Measurements from ENCODE around the gene PID1.
"Not testable (repeated sequence)": the region's sequence is repeated elsewhere in the genome, so short reads cannot be mapped to it uniquely, and the experiment has no call there.

The PID1 gene

GRCh38 chr2:229193281-229193680 lies 77.8 kb downstream of the PID1 start:
- H3K4me3 ChIP-seq (ENCODE audit: extremely low read depth, insufficient read depth, low read length, poor library complexity, severe bottlenecking) = no peak overlapping the region
- no peaks in the 10 kb centered on the region for H3K36me3 ChIP-seq (ENCODE audit: control insufficient read depth, insufficient read depth, low read length)
- H3K27ac ChIP-seq (ENCODE audit: low read depth, low read length, severe bottlenecking) = no peak overlapping the region
- no peaks in the 10 kb centered on the region for H3K9me3 ChIP-seq (ENCODE audit: control insufficient read depth, low read length)
- no peaks in the 10 kb centered on the region for H3K4me1 ChIP-seq (ENCODE audit: control insufficient read depth, insufficient read depth, low read length, poor library complexity, severe bottlenecking)
- 100% methylated on average over 1 of the region's 3 CpGs for WGBS, 2 experiments (ENCODE audit: insufficient coverage in 2 of 2)

- Histone ChIP-seq H3K27ac (ENCODE audit: low read depth, low read length, severe bottlenecking) (no peak overlapping the region), H3K9me3 (ENCODE audit: control insufficient read depth, low read length) (peaks cover 6% of the 10 kb centered on the region), H3K4me1 (ENCODE audit: control insufficient read depth, insufficient read depth, low read length, poor library complexity, severe bottlenecking) (no peaks in the 10 kb centered on the region), H3K4me3 (ENCODE audit: extremely low read depth, insufficient read depth, low read length, poor library complexity, severe bottlenecking) (no peak overlapping the region), H3K36me3 (ENCODE audit: control insufficient read depth, insufficient read depth, low read length) (no peaks in the 10 kb centered on the region)
- 86% methylated on average over 1 of the region's 1 CpG; no CpG with 5 or more reads in 1 of the 2 experiments for WGBS, 2 experiments (ENCODE audit: insufficient coverage in 2 of 2)
Measured at GRCh38 chr2:229191413-229191812, 79.7 kb downstream of the PID1 start.

GRCh38 chr2:229187123-229187522 lies 84.0 kb downstream of the PID1 start:
- not testable (repeated sequence) for H3K4me1 ChIP-seq (ENCODE audit: control insufficient read depth, insufficient read depth, low read length, poor library complexity, severe bottlenecking); H3K36me3 ChIP-seq (ENCODE audit: control insufficient read depth, insufficient read depth, low read length); H3K4me3 ChIP-seq (ENCODE audit: extremely low read depth, insufficient read depth, low read length, poor library complexity, severe bottlenecking); H3K27ac ChIP-seq (ENCODE audit: low read depth, low read length, severe bottlenecking); H3K9me3 ChIP-seq (ENCODE audit: control insufficient read depth, low read length)
- 0 to 67% methylated on average over 1 to 3 of the region's 4 CpGs for WGBS, 2 experiments (ENCODE audit: insufficient coverage in 2 of 2)

GRCh38 chr2:229181641-229182040 lies 89.4 kb downstream of the PID1 start:
- Histone ChIP-seq H3K27ac (ENCODE audit: low read depth, low read length, severe bottlenecking) (no peak overlapping the region), H3K4me1 (ENCODE audit: control insufficient read depth, insufficient read depth, low read length, poor library complexity, severe bottlenecking) (no peaks in the 10 kb centered on the region), H3K4me3 (ENCODE audit: extremely low read depth, insufficient read depth, low read length, poor library complexity, severe bottlenecking) (no peak overlapping the region), H3K36me3 (ENCODE audit: control insufficient read depth, insufficient read depth, low read length) (no peaks in the 10 kb centered on the region), H3K9me3 (ENCODE audit: control insufficient read depth, low read length) (no peaks in the 10 kb centered on the region)

- WGBS, 2 experiments (ENCODE audit: insufficient coverage in 2 of 2) = 93 to 96% methylated on average over 24 of the region's 26 CpGs
- Histone ChIP-seq H3K4me3 (ENCODE audit: extremely low read depth, insufficient read depth, low read length, poor library complexity, severe bottlenecking) (no peak overlapping the region), H3K9me3 (ENCODE audit: control insufficient read depth, low read length) (no peaks in the 10 kb centered on the region), H3K27ac (ENCODE audit: low read depth, low read length, severe bottlenecking) (no peak overlapping the region), H3K36me3 (ENCODE audit: control insufficient read depth, insufficient read depth, low read length) (no peaks in the 10 kb centered on the region), H3K4me1 (ENCODE audit: control insufficient read depth, insufficient read depth, low read length, poor library complexity, severe bottlenecking) (no peaks in the 10 kb centered on the region)
Measured at GRCh38 chr2:229180658-229181057, 90.4 kb downstream of the PID1 start.

- 74 to 78% methylated on average over 4 of the region's 4 CpGs for WGBS, 2 experiments (ENCODE audit: insufficient coverage in 2 of 2)
- Histone ChIP-seq H3K27ac (ENCODE audit: low read depth, low read length, severe bottlenecking) (no peak overlapping the region), H3K9me3 (ENCODE audit: control insufficient read depth, low read length) (no peaks in the 10 kb centered on the region), H3K4me1 (ENCODE audit: control insufficient read depth, insufficient read depth, low read length, poor library complexity, severe bottlenecking) (no peaks in the 10 kb centered on the region), H3K36me3 (ENCODE audit: control insufficient read depth, insufficient read depth, low read length) (no peaks in the 10 kb centered on the region), H3K4me3 (ENCODE audit: extremely low read depth, insufficient read depth, low read length, poor library complexity, severe bottlenecking) (no peak overlapping the region)
Measured at GRCh38 chr2:229179628-229180027, 91.5 kb downstream of the PID1 start.

GRCh38 chr2:229178706-229179105 lies 92.4 kb downstream of the PID1 start:
- Histone ChIP-seq H3K4me1 (ENCODE audit: control insufficient read depth, insufficient read depth, low read length, poor library complexity, severe bottlenecking) (no peaks in the 10 kb centered on the region), H3K36me3 (ENCODE audit: control insufficient read depth, insufficient read depth, low read length) (no peaks in the 10 kb centered on the region), H3K27ac (ENCODE audit: low read depth, low read length, severe bottlenecking) (no peak overlapping the region), H3K9me3 (ENCODE audit: control insufficient read depth, low read length) (no peaks in the 10 kb centered on the region), H3K4me3 (ENCODE audit: extremely low read depth, insufficient read depth, low read length, poor library complexity, severe bottlenecking) (no peak overlapping the region)
- WGBS, 2 experiments (ENCODE audit: insufficient coverage in 2 of 2) = 86 to 95% methylated on average over 4 of the region's 5 CpGs

- 100% methylated on average over 1 of the region's 3 CpGs; no CpG with 5 or more reads in 1 of the 2 experiments for WGBS, 2 experiments (ENCODE audit: insufficient coverage in 2 of 2)
- H3K27ac ChIP-seq (ENCODE audit: low read depth, low read length, severe bottlenecking) = no peak overlapping the region
Measured at GRCh38 chr2:229178117-229178516, 93.0 kb downstream of the PID1 start.

GRCh38 chr2:229176136-229176535 lies 95.0 kb downstream of the PID1 start:
- no peaks in the 10 kb centered on the region for H3K4me1 ChIP-seq (ENCODE audit: control insufficient read depth, insufficient read depth, low read length, poor library complexity, severe bottlenecking)
- WGBS, 2 experiments (ENCODE audit: insufficient coverage in 2 of 2) = 43 to 88% methylated on average over 1 to 2 of the region's 3 CpGs
- no peaks in the 10 kb centered on the region for H3K36me3 ChIP-seq (ENCODE audit: control insufficient read depth, insufficient read depth, low read length)
- H3K4me3 ChIP-seq (ENCODE audit: extremely low read depth, insufficient read depth, low read length, poor library complexity, severe bottlenecking) = no peak overlapping the region
- H3K9me3 ChIP-seq (ENCODE audit: control insufficient read depth, low read length) = no peaks in the 10 kb centered on the region
- H3K27ac ChIP-seq (ENCODE audit: low read depth, low read length, severe bottlenecking) = no peak overlapping the region

More at GRCh38 chr2:229178117-229178516, 93.0 kb downstream of the PID1 start:
- H3K4me1 ChIP-seq (ENCODE audit: control insufficient read depth, insufficient read depth, low read length, poor library complexity, severe bottlenecking) = no peaks in the 10 kb centered on the region
- no peak overlapping the region for H3K4me3 ChIP-seq (ENCODE audit: extremely low read depth, insufficient read depth, low read length, poor library complexity, severe bottlenecking)
- no peaks in the 10 kb centered on the region for H3K9me3 ChIP-seq (ENCODE audit: control insufficient read depth, low read length)
- no peaks in the 10 kb centered on the region for H3K36me3 ChIP-seq (ENCODE audit: control insufficient read depth, insufficient read depth, low read length)

- H3K4me1 ChIP-seq (ENCODE audit: control insufficient read depth, insufficient read depth, low read length, poor library complexity, severe bottlenecking) = no peaks in the 10 kb centered on the region
- no peak overlapping the region for H3K27ac ChIP-seq (ENCODE audit: low read depth, low read length, severe bottlenecking)
- H3K4me3 ChIP-seq (ENCODE audit: extremely low read depth, insufficient read depth, low read length, poor library complexity, severe bottlenecking) = no peak overlapping the region
- WGBS, 2 experiments (ENCODE audit: insufficient coverage in 2 of 2) = 93 to 100% methylated on average over 1 of the region's 1 CpG
- no peaks in the 10 kb centered on the region for H3K36me3 ChIP-seq (ENCODE audit: control insufficient read depth, insufficient read depth, low read length)
- H3K9me3 ChIP-seq (ENCODE audit: control insufficient read depth, low read length) = no peaks in the 10 kb centered on the region
Measured at GRCh38 chr2:229175497-229175863, 95.6 kb downstream of the PID1 start.

GRCh38 chr2:229174794-229175496 lies 96.1 kb downstream of the PID1 start:
- H3K27ac ChIP-seq (ENCODE audit: low read depth, low read length, severe bottlenecking) = no peak overlapping the region
- no peaks in the 10 kb centered on the region for H3K9me3 ChIP-seq (ENCODE audit: control insufficient read depth, low read length)
- H3K4me3 ChIP-seq (ENCODE audit: extremely low read depth, insufficient read depth, low read length, poor library complexity, severe bottlenecking) = no peak overlapping the region
- no peaks in the 10 kb centered on the region for H3K36me3 ChIP-seq (ENCODE audit: control insufficient read depth, insufficient read depth, low read length)
- WGBS, 2 experiments (ENCODE audit: insufficient coverage in 2 of 2) = 50% methylated on average over 1 of the region's 4 CpGs; no CpG with 5 or more reads in 1 of the 2 experiments
- H3K4me1 ChIP-seq (ENCODE audit: control insufficient read depth, insufficient read depth, low read length, poor library complexity, severe bottlenecking) = no peaks in the 10 kb centered on the region

Measured in mesodermal cell (in vitro differentiated cells).